ENCODE results near the gene CTDSP1.

The CTDSP1 gene

DNA sequence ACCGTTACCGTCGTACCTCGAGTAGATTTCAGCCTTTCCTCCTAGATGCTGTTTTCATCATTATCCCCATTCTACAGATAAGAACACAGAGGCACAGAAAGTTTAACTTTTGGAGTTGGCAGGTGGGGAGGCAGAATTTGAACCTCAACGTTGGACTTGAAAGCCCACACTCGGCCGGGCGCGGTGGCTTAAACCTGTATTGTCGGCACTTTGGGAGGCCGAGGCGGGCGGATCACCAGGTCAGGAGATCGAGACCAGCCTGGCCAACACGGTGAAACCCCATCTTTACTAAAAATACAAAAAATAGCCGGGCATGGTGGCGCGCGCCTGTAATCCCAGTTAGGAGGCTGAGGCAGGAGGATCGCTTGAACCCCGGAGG lies 31.5 kb upstream of the CTDSP1 start:
- H3K27me3 ChIP-seq (replicated peaks), result no peaks in the 10 kb centered on the region
- DNase-seq, result no peak
- no peaks in the 10 kb centered on the region for H3K36me3 ChIP-seq (replicated peaks)
- peak overlapping the region; percentile 52 for H3K4me3 ChIP-seq (ENCODE audit: low read depth, low read length)
- in situ Hi-C loops (cut with HindIII; ENCODE audit: low pct_ligation_motif_present, low sequenced_read_pairs), result no loop called here
- H3K27ac ChIP-seq, result no peak overlapping the region
- TF ChIP-seq, protein P1, sequence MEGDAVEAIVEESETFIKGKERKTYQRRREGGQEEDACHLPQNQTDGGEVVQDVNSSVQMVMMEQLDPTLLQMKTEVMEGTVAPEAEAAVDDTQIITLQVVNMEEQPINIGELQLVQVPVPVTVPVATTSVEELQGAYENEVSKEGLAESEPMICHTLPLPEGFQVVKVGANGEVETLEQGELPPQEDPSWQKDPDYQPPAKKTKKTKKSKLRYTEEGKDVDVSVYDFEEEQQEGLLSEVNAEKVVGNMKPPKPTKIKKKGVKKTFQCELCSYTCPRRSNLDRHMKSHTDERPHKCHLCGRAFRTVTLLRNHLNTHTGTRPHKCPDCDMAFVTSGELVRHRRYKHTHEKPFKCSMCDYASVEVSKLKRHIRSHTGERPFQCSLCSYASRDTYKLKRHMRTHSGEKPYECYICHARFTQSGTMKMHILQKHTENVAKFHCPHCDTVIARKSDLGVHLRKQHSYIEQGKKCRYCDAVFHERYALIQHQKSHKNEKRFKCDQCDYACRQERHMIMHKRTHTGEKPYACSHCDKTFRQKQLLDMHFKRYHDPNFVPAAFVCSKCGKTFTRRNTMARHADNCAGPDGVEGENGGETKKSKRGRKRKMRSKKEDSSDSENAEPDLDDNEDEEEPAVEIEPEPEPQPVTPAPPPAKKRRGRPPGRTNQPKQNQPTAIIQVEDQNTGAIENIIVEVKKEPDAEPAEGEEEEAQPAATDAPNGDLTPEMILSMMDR (IDR thresholded peaks at IDR 0.05; ENCODE audit: low read depth, low read length, missing control alignments), result no peak

DNA sequence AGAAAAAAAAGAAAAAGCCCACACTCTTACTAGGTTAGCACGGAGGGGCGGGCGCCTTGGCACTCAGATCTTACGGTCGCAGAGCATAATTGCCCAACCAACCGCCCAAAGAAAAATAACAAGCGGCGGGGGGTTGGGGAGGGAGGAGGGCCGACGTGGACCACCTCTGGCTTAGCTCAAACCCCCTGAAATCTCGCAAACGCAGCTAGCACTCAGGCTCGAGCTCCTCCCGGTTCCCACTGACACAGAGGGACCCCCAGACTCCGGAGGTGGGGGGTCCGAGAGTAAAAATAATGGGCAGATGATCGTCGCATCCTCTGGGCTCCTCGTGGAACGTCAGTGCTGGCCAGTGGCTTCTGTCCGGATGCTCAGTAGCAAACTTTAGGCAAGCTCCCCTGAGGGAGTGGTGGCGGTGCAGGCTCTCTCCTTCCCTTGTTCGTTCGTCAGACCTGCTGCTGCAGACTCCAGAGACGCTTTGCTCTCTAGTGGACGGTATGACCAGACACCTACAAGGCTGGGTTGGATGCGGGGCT lies 31.0 kb upstream of the CTDSP1 start:
- no peaks in the 10 kb centered on the region for H3K27me3 ChIP-seq (replicated peaks)
- DNase-seq, result no peak
- TF ChIP-seq, protein P1 (IDR thresholded peaks at IDR 0.05; ENCODE audit: low read depth, low read length, missing control alignments), result no peak
- in situ Hi-C loops (cut with HindIII; ENCODE audit: low pct_ligation_motif_present, low sequenced_read_pairs), result no loop called here
- H3K36me3 ChIP-seq (replicated peaks), result no peaks in the 10 kb centered on the region
- H3K4me3 ChIP-seq (ENCODE audit: low read depth, low read length), result peak overlapping the region; percentile 12
- no peak overlapping the region for H3K27ac ChIP-seq

GRCh38 chr2:218369330-218369729 lies 30.3 kb upstream of the CTDSP1 start:
- Histone ChIP-seq H3K27ac (no peak overlapping the region), H3K27me3 (replicated peaks) (no peaks in the 10 kb centered on the region), H3K4me3 (ENCODE audit: low read depth, low read length) (no peak overlapping the region), H3K36me3 (replicated peaks) (no peaks in the 10 kb centered on the region)
- in situ Hi-C loops (cut with HindIII; ENCODE audit: low pct_ligation_motif_present, low sequenced_read_pairs), result no loop called here
- TF ChIP-seq, protein P1 (IDR thresholded peaks at IDR 0.05; ENCODE audit: low read depth, low read length, missing control alignments), result no peak
- no peak for DNase-seq

DNA sequence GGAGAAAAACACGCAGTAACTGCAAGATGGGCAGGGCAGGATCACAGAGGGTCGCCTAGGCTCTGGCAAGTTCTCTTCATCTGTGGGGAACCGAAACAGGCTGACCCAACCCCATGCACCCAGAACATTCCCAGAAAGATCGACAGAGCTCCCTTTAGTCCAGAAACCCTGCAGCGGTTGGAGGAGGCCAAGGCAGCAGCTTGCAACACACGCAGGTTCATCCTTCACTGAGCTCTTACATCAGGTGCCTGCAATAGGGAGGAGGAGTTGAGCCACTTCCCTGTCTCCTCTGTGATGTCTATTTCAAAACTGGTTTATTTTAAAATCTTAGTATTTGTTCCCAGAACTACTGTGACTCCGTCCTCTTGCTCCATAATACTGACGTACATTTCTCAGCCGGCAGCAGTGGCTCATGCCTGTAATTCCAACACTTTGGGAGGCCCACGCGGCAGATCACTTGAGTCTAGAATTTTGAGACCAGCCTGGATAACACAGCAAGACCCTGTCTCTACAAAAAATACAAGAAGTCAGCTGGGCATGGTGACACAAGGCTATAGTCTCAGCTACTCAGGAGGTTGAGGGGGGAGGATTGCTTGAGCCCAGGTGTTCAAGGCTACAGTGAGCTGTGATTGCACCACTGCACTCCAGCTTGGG lies 29.1 kb upstream of the CTDSP1 start:
- TF ChIP-seq, protein P1 (IDR thresholded peaks at IDR 0.05; ENCODE audit: low read depth, low read length, missing control alignments), result no peak
- Histone ChIP-seq H3K4me3 (ENCODE audit: low read depth, low read length) (no peak overlapping the region), H3K36me3 (replicated peaks) (no peaks in the 10 kb centered on the region), H3K27ac (no peak overlapping the region), H3K27me3 (replicated peaks) (no peaks in the 10 kb centered on the region)
- no peak for DNase-seq
- in situ Hi-C loops (cut with HindIII; ENCODE audit: low pct_ligation_motif_present, low sequenced_read_pairs), result no loop called here

- Histone ChIP-seq H3K27me3 (replicated peaks) (no peaks in the 10 kb centered on the region), H3K27ac (no peak overlapping the region), H3K36me3 (replicated peaks) (no peaks in the 10 kb centered on the region), H3K4me3 (ENCODE audit: low read depth, low read length) (no peak overlapping the region)
- no peak for DNase-seq
- TF ChIP-seq, protein P1 (IDR thresholded peaks at IDR 0.05; ENCODE audit: low read depth, low read length, missing control alignments), result no peak
- in situ Hi-C loops (cut with HindIII; ENCODE audit: low pct_ligation_motif_present, low sequenced_read_pairs), result no loop called here
Measured at GRCh38 chr2:218371983-218372350, 27.7 kb upstream of the CTDSP1 start.

DNA sequence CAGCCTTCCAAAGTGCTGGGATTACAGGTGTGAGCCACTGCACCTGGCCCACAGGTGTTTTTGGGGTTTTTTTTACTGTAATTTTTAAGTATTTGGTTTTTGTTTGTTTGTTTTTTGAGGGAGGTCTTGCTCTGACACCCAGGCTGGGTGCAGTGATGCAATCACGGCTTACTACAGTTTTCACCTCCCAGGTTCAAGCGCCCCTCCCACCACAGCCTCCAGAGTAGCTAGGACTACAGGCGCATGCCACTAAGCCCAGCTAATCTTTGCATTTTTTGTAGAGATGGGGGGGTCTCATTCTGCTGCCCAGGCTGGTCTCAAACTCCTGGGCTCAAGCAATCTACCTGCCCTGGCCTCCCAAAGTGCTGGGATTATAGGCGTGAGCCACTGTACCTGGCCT lies 24.9 kb upstream of the CTDSP1 start:
- in situ Hi-C loops (cut with HindIII; ENCODE audit: low pct_ligation_motif_present, low sequenced_read_pairs), result no loop called here
- no peak overlapping the region for H3K4me3 ChIP-seq (ENCODE audit: low read depth, low read length)
- no peaks in the 10 kb centered on the region for H3K27me3 ChIP-seq (replicated peaks)
- TF ChIP-seq, protein P1 (IDR thresholded peaks at IDR 0.05; ENCODE audit: low read depth, low read length, missing control alignments), result no peak
- H3K27ac ChIP-seq, result no peak overlapping the region
- H3K36me3 ChIP-seq (replicated peaks), result no peaks in the 10 kb centered on the region
- DNase-seq, result no peak

Measured in brain microvascular endothelial cell (primary cell).